HepG2 (cell line): Measurements from ENCODE around the gene RAD51C. TPM values are rescaled to one million over a fixed set of nuclear protein-coding genes. Genes with fewer than 3 reads are reported as not detected.

ENCODE experiments used
- ATAC-seq: fragments of 200-7000 bp; cut with Tn5 transposase; 3 replicates; pipeline ENCODE4 v1.9.1; 2020; ENCODE audit warnings: mild to moderate bottlenecking, moderate library complexity
- BruUV-seq: library from RNA; stranded (reverse); fragments of 400-500 nt; replicated peaks from 2 replicates; lab custom pipeline; 2021; lab: Mats Ljungman, UMichigan
- CTCF ChIA-PET: fragments of 300-600 bp; formaldehyde crosslinking; extraction: SDS; loops from one replicate; lab custom pipeline; 2021; ENCODE audit warnings: low total read pairs, inconsistent platforms, low intra/inter-chr PET ratio; lab: Yijun Ruan, JAX
- POLR2A ChIA-PET: fragments of 350-600 bp; sonication (Branson Sonifier 250); formaldehyde crosslinking; loops from one replicate; lab custom pipeline; 2020; ENCODE audit warnings: antibody characterized with exemption, inconsistent platforms; lab: Yijun Ruan, JAX
- DNase-seq: peaks from one replicate; pipeline ENCODE4 v3.0.0-alpha.2; 2015; ENCODE audit warnings: low spot score
- FAIRE-seq: peaks from 3 replicates; lab custom pipeline; 2011; peaks lifted over from hg19 to GRCh38; lab: Jason Lieb, UNC
- H2AFZ ChIP-seq: one replicate; pipeline ENCODE4 v1.6.1; 2011; ENCODE audit warnings: low read length, inconsistent platforms
- H3K27ac ChIP-seq: fragments of 300-600 bp; 3 replicates; pipeline ENCODE4 v1.8.0; 2011; ENCODE audit warnings: mixed run types, mild to moderate bottlenecking, mixed read lengths, low read length, inconsistent platforms; ENCODE audit not compliant: insufficient read depth; ENCODE audit errors: extremely low read length
- H3K27me3 ChIP-seq, 2 experiments: fragments of 200-600 bp in 1 of 2; 2 replicates in 1 of 2; 3 replicates in 1 of 2; pipeline versions ENCODE4 v1.6.0 to v1.8.0; 2011; ENCODE audit warnings: low read length in 2 of 2, mild to moderate bottlenecking in 2 of 2, moderate library complexity in 2 of 2, inconsistent platforms in 1 of 2; ENCODE audit not compliant: insufficient read depth in 2 of 2, control insufficient read depth in 1 of 2
- H3K36me3 ChIP-seq, 2 experiments: fragments of 200-600 bp in 1 of 2; replicated peaks in 1 of 2; 2 replicates in 1 of 2; 3 replicates in 1 of 2; pipeline versions ENCODE4 v1.5.1 to v1.8.0; 2011; ENCODE audit warnings: low read length in 2 of 2, inconsistent platforms in 1 of 2; ENCODE audit not compliant: insufficient read depth in 2 of 2, control insufficient read depth in 1 of 2
- H3K4me1 ChIP-seq: 2 replicates; pipeline ENCODE4 v1.5.1; 2012; ENCODE audit warnings: low read length, inconsistent platforms; ENCODE audit not compliant: insufficient read depth
- H3K4me2 ChIP-seq: 2 replicates; pipeline ENCODE4 v1.6.0; 2011; ENCODE audit warnings: low read depth, low read length, inconsistent platforms
- H3K4me3 ChIP-seq, 3 experiments: fragments of 200-600 bp in 1 of 3; sonication (generic), shearing (Covaris generic) in 1 of 3; replicated peaks in 1 of 3; 2 replicates each; pipeline ENCODE4 v1.5.1; 2011 to 2016; ENCODE audit warnings: low read length in 3 of 3, inconsistent platforms in 2 of 3, low read depth in 2 of 3, mild to moderate bottlenecking in 2 of 3, control low read depth in 1 of 3, mixed read lengths in 1 of 3; ENCODE audit not compliant: insufficient read depth in 1 of 3
- H3K79me2 ChIP-seq: one replicate; pipeline ENCODE4 v1.6.1; 2011; ENCODE audit warnings: low read length, inconsistent platforms; ENCODE audit not compliant: insufficient read depth
- H3K9ac ChIP-seq: 2 replicates; pipeline ENCODE4 v1.6.0; 2011; ENCODE audit warnings: mild to moderate bottlenecking, low read depth, low read length, inconsistent platforms; ENCODE audit not compliant: insufficient read depth
- H3K9me3 ChIP-seq: 2 replicates; pipeline ENCODE4 v1.5.1; 2012; ENCODE audit warnings: mild to moderate bottlenecking, low read length
- H4K20me1 ChIP-seq: 2 replicates; pipeline ENCODE4 v1.6.0; 2011; ENCODE audit warnings: inconsistent platforms, mild to moderate bottlenecking, low read length, moderate library complexity; ENCODE audit not compliant: insufficient read depth
- ATAD3A ChIP-seq: sonication (generic); formaldehyde crosslinking; IDR thresholded peaks from 2 replicates; pipeline ENCODE4 v1.4.0; 2020; ENCODE audit warnings: missing genetic modification reagents
- HNF4G ChIP-seq, 2 experiments: sonication (generic) in 1 of 2; formaldehyde crosslinking in 1 of 2; IDR thresholded peaks; 2 replicates each; pipeline versions ENCODE4 v1.4.0 to v1.6.1; 2011 to 2020; ENCODE audit warnings: borderline replicate concordance in 2 of 2, low read depth in 2 of 2, mild to moderate bottlenecking in 2 of 2, low read length in 1 of 2, missing genetic modification reagents in 1 of 2, moderate library complexity in 1 of 2
- HOXD1 ChIP-seq: sonication (generic); formaldehyde crosslinking; IDR thresholded peaks from 2 replicates; pipeline ENCODE4 v1.5.0; 2020; ENCODE audit warnings: missing genetic modification reagents
- NFIC ChIP-seq: IDR thresholded peaks from 2 replicates; pipeline ENCODE4 v1.6.1; 2012; ENCODE audit warnings: mild to moderate bottlenecking, low read length, inconsistent platforms
- SP2 ChIP-seq: sonication (generic); formaldehyde crosslinking; IDR thresholded peaks from 2 replicates; pipeline ENCODE4 v1.5.1; 2020; ENCODE audit warnings: mild to moderate bottlenecking, missing genetic modification reagents
- TBP ChIP-seq: sonication (generic); formaldehyde crosslinking; IDR thresholded peaks from 2 replicates; pipeline ENCODE4 v1.5.0; 2020; ENCODE audit warnings: missing genetic modification reagents
- TIGD3 ChIP-seq: sonication (generic); formaldehyde crosslinking; IDR thresholded peaks from 2 replicates; pipeline ENCODE4 v1.5.1; 2020; ENCODE audit warnings: mild to moderate bottlenecking, missing genetic modification reagents, borderline replicate concordance
- ZBTB7A ChIP-seq: sonication (generic); formaldehyde crosslinking; IDR thresholded peaks from 2 replicates; pipeline ENCODE4 v1.8.0; 2022; ENCODE audit warnings: mild to moderate bottlenecking, missing genetic modification reagents
- ZNF414 ChIP-seq: sonication (generic); formaldehyde crosslinking; IDR thresholded peaks from 2 replicates; pipeline ENCODE4 v1.5.0; 2020; ENCODE audit warnings: missing genetic modification reagents
- WGBS: methylation state at CpG from one replicate; pipeline ENCODE4 v1.1.6; 2017; ENCODE audit warnings: low lambda C conversion rate; 5-methylcytosine and 5-hydroxymethylcytosine counted together
- in situ Hi-C: cut with HindIII; loops from 2 replicates; pipeline ENCODE4 v1.10.0; 2017; ENCODE audit warnings: low pct_unique_long_range_greater_than_20kb; ENCODE audit not compliant: extremely low pct_ligation_motif_present
- intact Hi-C: fragments of 100-400 bp; cut with micrococcal nuclease; formaldehyde crosslinking; loops from one replicate; pipeline ENCODE4 v1.10.0; 2022; ENCODE audit not compliant: unreplicated experiment
- polyA plus RNA-seq, 8 experiments: library from polyadenylated mRNA; depleted of rRNA in 3 of 8; stranded (reverse) in 7 of 8; unstranded in 1 of 8; fragments of >200 nt; fragmentation: Illumina TruSeq in 4 of 8; extraction: Trizol in 4 of 8; gene quantifications; 2 replicates each; pipeline versions ENCODE4 v1.2.1 to v1.2.3, GENCODE V29; 2011 to 2016; ENCODE audit warnings: low read depth in 4 of 8, missing spikeins in 1 of 8, mixed read lengths in 1 of 8; ENCODE audit not compliant: insufficient read depth in 1 of 8
- total RNA-seq, 5 experiments: library from RNA; depleted of rRNA; stranded (reverse); fragments of >200 nt; fragmentation: Illumina TruSeq; extraction: Trizol; gene quantifications; 2 replicates each; pipeline ENCODE4 v1.2.3, GENCODE V29; 2016; ENCODE audit warnings: low read depth in 1 of 5

RAD51C gene
- total and polyA plus RNA-seq, 2 of the 13 experiments (the other 11 are each of a cell fraction or from before 2014, with no cell fraction given): 38.5 to 106 TPM

GRCh38 chr17:58661499-58661898, 30.9 kb upstream of the RAD51C start:
- 87% methylated on average over 26 of the region's 26 CpGs for WGBS
- Histone ChIP-seq H4K20me1 (no peaks in the 10 kb centered on the region), H3K4me2 (no peak overlapping the region), H2AFZ (no peak overlapping the region), H3K27me3 (no peaks in the 10 kb centered on the region; a peak in 1 of 5 replicates), H3K9ac (no peak overlapping the region), H3K27ac (no peak overlapping the region), H3K79me2 (no peaks in the 10 kb centered on the region), H3K4me3 (no peak overlapping the region), H3K9me3 (no peaks in the 10 kb centered on the region; the same call in 1 of the 2 replicates), H3K36me3 (no peaks in the 10 kb centered on the region), H3K4me1 (peaks cover 14% of the 10 kb centered on the region)
- ATAC-seq: no peak
- intact Hi-C loops: no loop called here
- TF ChIP-seq TBP (CRISPR knock-in tag): no peak
- TF ChIP-seq NFIC: no peak
- no peak for TF ChIP-seq ZBTB7A (CRISPR knock-in tag)
- no peak for TF ChIP-seq TIGD3 (CRISPR knock-in tag)
- ChIA-PET POLR2A (interaction anchor here (1.5 to 5.6 kb wide), 2 partner anchors 30 kb away, joined by 13 to 154 read pairs; no protein-coding TSS in a partner anchor), CTCF (no interaction called here)
- FAIRE-seq: no peak
- no TSS peak for BruUV-seq
- in situ Hi-C loops: no loop called here
- no peak for DNase-seq

GRCh38 chr17:58664302-58664701, 28.1 kb upstream of the RAD51C start:
- TF ChIP-seq HNF4G (IDR thresholded peaks at IDR 0.05; ENCODE audit: borderline replicate concordance, low read depth, low read length) (no peak), HNF4G (CRISPR knock-in tag; IDR thresholded peaks at IDR 0.05; ENCODE audit: borderline replicate concordance, low read depth) (no peak), ATAD3A (CRISPR knock-in tag) (no peak), HOXD1 (CRISPR knock-in tag) (no peak), ZNF414 (CRISPR knock-in tag) (no peak), SP2 (CRISPR knock-in tag) (no peak)
- TF ChIP-seq, all 625 proteins: peak for 0
- ChIA-PET CTCF (no interaction called here), POLR2A (interaction anchor here (0.7 to 1.0 kb wide), 2 partner anchors 33 to 35 kb away, joined by 3 to 4 read pairs; no protein-coding TSS in a partner anchor)
- Histone ChIP-seq H3K27me3 (no peaks in the 10 kb centered on the region; a peak in 1 of 5 replicates), H3K79me2 (no peaks in the 10 kb centered on the region), H3K4me1 (peaks cover 6% of the 10 kb centered on the region), H2AFZ (no peak overlapping the region), H3K4me2 (no peak overlapping the region), H3K36me3 (no peaks in the 10 kb centered on the region), H4K20me1 (no peaks in the 10 kb centered on the region), H3K9me3 (no peaks in the 10 kb centered on the region), H3K4me3 (no peak overlapping the region), H3K9ac (no peak overlapping the region), H3K27ac (no peak overlapping the region)
- BruUV-seq: no TSS peak
- in situ Hi-C loops (no loop called here), intact Hi-C loops (no loop called here)
- no peak for ATAC-seq
- no peak for DNase-seq
- no peak for FAIRE-seq
- WGBS: 9% methylated on average over 2 of the region's 2 CpGs
